K562 (cell line): ENCODE results near the gene FLRT1.

Experiments used
- ZNF121 ChIP-seq: sonication (generic); formaldehyde crosslinking; conservative IDR thresholded peaks from 2 replicates; pipeline ENCODE4 v1.8.0; 2022; ENCODE audit warnings: missing genetic modification reagents
- TF ChIP-seq, protein P1 (sequence below), 3 experiments: IDR thresholded peaks in 2 of 3; conservative IDR thresholded peaks in 1 of 3; 2 replicates each; pipeline ENCODE4 v1.5.1; 2011 to 2012; ENCODE audit warnings: low read length in 3 of 3, mild to moderate bottlenecking in 3 of 3, control low read depth in 2 of 3, improper control_type of control experiment in 1 of 3, inconsistent platforms in 1 of 3, low read depth in 1 of 3, mixed read lengths in 1 of 3, moderate library complexity in 1 of 3; ENCODE audit not compliant: insufficient read depth in 2 of 3

DNA sequence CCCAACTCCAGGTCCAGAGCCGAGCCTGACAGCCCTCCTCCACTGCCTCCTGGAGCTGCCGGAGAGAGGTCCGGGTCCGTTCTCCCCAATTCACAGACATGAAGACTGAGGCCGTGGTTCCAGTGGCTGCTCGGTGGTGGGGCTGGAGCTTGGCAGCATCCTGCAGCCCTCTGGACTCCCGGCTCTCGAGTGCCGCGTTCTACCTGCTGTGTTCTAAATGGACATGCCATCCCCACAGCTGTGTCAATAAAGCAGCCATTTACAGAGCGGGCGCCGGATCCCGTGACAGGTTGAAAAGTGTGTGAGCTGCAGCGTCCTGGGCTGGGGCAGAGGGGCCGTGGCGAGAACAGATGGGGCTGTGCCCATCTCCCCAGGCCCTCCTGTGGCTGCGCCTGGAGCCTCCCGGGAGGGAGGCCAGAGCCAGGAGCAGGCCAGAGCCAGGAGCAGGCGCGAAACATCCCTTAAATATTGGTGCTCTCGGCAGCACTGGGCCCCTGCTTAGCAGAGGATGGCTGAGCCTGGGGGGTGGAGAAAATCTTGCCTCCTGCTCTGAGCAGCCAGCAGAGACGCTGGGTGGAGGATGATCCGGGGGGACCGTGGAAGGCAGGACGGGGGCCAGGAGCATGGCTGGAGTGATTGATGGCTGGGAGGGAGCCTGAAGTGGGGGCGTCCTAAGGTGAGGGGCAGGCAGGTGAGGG lies 46.2 kb downstream of the FLRT1 start:
- TF ChIP-seq ZNF121, result no peak
- TF ChIP-seq, protein P1, sequence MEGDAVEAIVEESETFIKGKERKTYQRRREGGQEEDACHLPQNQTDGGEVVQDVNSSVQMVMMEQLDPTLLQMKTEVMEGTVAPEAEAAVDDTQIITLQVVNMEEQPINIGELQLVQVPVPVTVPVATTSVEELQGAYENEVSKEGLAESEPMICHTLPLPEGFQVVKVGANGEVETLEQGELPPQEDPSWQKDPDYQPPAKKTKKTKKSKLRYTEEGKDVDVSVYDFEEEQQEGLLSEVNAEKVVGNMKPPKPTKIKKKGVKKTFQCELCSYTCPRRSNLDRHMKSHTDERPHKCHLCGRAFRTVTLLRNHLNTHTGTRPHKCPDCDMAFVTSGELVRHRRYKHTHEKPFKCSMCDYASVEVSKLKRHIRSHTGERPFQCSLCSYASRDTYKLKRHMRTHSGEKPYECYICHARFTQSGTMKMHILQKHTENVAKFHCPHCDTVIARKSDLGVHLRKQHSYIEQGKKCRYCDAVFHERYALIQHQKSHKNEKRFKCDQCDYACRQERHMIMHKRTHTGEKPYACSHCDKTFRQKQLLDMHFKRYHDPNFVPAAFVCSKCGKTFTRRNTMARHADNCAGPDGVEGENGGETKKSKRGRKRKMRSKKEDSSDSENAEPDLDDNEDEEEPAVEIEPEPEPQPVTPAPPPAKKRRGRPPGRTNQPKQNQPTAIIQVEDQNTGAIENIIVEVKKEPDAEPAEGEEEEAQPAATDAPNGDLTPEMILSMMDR (IDR thresholded peaks at IDR 0.05 in 2 of 3, conservative IDR thresholded peaks at IDR 0.05 in 1 of 3; ENCODE audit: insufficient read depth in 2 of 3, low read depth in 1 of 3, low read length in 3 of 3), result no peak
